Right renal pelvis (tissue), 4 donors: Measurements from ENCODE around the gene C2orf69. TPM values are rescaled to one million over a fixed set of nuclear protein-coding genes. Genes with fewer than 3 reads are reported as not detected.

ENCODE experiments used
- DNase-seq, 4 donors: peaks; one replicate each; pipeline ENCODE4 v3.0.0-alpha.2; 2013; ENCODE audit warnings: low read depth in 4 of 4, low spot score in 3 of 4, missing footprints in 1 of 4
- polyA plus RNA-seq, 4 donors: library from polyadenylated mRNA; unstranded; fragments of 120-200 nt; gene quantifications; one replicate each; pipeline ENCODE4 v1.2.1, GENCODE V29; 2013; ENCODE audit not compliant: insufficient read length in 4 of 4

The C2orf69 gene
- polyA plus RNA-seq, 4 donors: 11.4 to 14.6 (median 13.4) TPM

DNA sequence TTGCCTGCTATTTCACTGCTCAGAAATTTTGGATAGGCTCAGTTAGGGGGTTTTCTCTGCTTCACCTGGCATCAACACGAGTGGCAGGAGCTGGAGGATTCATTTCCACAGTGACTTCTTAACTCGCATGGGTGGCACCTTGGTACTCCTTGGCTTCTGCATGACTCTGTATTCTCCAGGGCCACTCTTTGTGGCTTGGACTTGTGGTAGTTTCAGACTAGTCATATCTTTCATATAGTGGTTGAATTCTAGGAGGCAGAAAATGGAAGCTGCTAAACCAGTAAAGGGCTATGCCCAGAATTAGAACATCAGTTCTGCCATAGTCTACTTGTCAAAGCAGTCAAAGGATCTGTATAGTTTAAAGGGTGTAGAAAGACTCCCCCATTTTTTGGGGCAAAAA is 51.1 kb downstream of the C2orf69 start:
- no peak for DNase-seq

DNA sequence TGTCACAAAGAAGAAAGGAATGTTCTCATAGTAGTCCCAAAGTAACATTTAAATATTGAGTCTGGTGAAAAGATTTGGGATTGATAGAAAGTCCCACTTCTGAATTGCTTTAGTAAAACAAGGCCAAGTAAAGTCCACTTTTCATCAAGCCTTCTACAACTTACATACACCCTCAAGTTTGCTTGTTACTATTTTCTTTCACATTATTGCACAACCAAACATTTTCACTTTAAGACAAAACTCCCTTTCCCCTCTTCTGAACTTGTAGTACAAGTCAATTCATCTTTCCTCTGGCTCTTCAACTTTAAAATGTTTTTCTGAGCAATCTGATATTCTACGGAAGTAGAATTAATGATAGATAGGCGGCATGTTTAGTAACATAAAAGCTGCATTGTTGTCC is 55.3 kb downstream of the C2orf69 start:
- DNase-seq: no peak

DNA sequence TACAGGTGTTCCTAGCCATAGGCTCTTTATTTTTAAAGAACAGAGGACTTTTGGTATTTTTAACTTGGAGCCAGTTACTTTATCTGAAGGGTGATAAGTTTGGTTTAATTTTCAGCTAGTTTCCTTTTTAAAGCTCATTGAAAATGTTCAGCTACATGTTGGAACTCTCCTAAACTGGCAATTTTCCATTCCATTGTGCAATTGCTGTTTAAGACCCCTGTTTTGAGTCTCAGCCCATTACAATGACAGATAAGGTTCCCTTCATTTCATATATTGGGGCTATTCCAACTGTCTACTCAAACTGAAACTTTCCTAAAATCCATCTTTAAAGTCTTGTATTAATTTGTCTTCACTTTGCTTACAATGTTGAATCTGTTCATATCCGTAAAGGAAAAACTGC is 55.9 kb downstream of the C2orf69 start:
- DNase-seq: no peak

DNA sequence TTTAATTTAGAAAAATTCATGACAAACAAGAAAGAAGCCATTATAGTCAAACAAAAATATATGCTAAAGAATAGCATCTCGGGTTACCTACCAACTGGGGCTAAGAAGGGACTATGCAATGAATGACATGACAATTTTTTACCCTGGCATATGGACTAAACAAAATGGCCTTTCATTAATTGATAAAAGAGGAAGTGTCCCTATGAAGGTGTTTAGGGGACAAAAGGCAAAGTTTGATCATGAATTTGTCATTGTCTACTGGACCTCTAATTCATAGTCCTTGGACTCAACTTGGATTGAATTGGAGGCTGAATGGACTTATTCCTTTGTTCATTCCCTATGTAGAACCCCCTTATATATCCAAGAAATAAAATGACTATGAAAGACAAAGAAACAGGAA is 57.0 kb downstream of the C2orf69 start:
- DNase-seq: no peak

DNA sequence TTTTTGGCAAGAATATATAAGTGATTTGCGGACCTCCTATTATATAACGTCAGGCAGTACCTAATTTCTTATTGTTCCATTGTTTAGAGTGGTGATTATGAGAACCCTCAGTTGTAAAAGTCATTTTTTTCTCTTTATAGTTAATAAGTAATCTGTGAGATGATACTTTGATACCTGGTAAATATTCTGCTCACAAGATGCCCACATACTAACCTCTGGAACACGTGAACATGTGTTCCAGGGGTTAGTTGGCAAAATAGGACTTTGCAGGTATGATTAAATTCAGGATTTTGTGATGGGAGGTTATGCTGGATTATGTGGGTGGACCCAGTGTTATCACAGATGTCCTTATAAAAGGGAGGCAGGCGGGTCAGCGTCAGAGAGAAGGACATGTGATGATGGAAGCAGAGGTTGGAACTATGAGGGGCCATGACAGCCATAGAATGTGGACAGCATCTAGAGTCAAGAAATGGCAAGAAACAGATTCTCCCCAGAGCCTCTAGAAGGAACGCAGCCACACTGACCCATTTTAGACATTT is 61.1 kb downstream of the C2orf69 start:
- DNase-seq: no peak

DNA sequence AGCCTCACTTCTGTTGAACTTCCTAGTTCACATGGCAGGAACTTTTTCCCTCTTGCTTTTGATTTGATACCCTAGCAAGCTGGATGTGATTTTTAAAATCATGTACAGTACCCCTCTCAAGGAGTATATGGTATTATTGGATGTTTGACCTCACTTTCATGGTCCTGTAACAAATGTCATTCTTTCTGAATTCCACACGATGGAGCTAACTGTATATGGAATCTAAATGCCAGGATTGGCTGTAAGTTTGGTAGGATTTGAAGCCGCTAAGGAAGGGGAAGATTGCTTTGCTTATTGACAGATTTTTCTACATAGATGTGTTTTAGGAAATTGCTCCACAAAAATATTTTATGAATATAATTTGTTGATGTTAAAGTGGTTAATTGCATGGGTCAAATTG is 62.6 kb downstream of the C2orf69 start:
- DNase-seq: no peak

DNA sequence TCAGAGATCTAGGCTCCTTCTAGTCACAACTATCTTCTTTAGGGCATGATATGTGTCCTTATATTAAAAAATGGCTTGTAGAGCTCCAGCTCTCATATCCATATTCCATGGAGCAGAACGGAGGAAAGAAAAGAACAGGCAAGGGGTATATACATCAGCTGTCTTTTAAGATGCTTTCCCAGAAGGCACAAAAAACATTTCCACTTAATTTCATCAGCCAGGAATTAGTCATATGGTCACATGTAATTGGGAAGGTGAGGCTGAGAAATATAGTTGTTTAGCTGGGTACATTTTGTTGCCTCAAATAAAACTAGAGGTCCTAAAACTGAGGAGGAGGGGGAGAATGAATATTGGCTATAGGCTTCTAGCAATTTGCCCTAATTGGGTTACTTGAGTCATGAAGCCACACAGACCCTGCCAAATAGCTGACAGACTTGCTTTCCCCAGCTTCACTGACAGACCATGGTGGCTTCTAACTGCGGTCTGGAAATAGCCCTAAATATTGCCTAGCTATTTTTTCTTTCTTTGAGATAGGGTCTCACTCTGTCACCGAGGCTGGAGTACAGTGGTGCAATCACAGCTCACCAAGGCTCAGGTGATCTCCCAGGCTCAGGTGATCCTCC is 64.3 kb downstream of the C2orf69 start:
- no peak for DNase-seq

Other genes starting within 250 kb of the C2orf69 start
- 1 to 10 TPM in 3 of 4 donors, under 1 TPM in 1; 0.97 to 1.9 (median 1.3) TPM for gene FTCDNL1, start 60.1 kb upstream of the C2orf69 start, polyA plus RNA-seq
- 10 to 100 TPM; 12.9 to 15.8 (median 14.0) TPM for gene TYW5, start 44.2 kb downstream of the C2orf69 start, polyA plus RNA-seq
- 10 to 100 TPM; 30.8 to 35.0 (median 32.9) TPM for gene MAIP1, start 44.3 kb downstream of the C2orf69 start, polyA plus RNA-seq